Testis (tissue), 3 donors: ENCODE measurements around the gene RNF44. TPM values are rescaled to one million over a fixed set of nuclear protein-coding genes. Genes with fewer than 3 reads are reported as not detected.

Experiments
- DNase-seq: peaks from one replicate; pipeline ENCODE4 v3.0.0-alpha.2; 2019
- H3K27ac ChIP-seq, 2 donors: fragments of 200-600 bp; sonication (generic); one replicate each; pipeline ENCODE4 v1.5.1; 2019
- H3K27me3 ChIP-seq: fragments of 200-600 bp; sonication (generic); one replicate; pipeline ENCODE4 v1.5.1; 2019
- H3K36me3 ChIP-seq: fragments of 200-600 bp; sonication (generic); one replicate; pipeline ENCODE4 v1.5.1; 2017; ENCODE audit warnings: low read depth; ENCODE audit errors: missing control alignments
- H3K4me1 ChIP-seq: fragments of 200-600 bp; sonication (generic); one replicate; pipeline ENCODE4 v1.5.1; 2019
- H3K4me3 ChIP-seq, 2 donors: fragments of 200-600 bp; sonication (generic); one replicate each; pipeline ENCODE4 v1.5.1; 2017 to 2019
- H3K9me3 ChIP-seq: fragments of 200-600 bp; sonication (generic); one replicate; pipeline ENCODE4 v1.5.1; 2017
- POLR2A ChIP-seq: fragments of 450-650 bp; IDR thresholded peaks from one replicate; pipeline ENCODE4 v1.6.1; 2017; ENCODE audit warnings: antibody characterized with exemption, mild to moderate bottlenecking, moderate library complexity
- WGBS, 2 donors: methylation state at CpG; one replicate each; pipeline ENCODE4 v1.1.5; 2018; 5-methylcytosine and 5-hydroxymethylcytosine counted together
- intact Hi-C: fragments of 100-400 bp; cut with DNase I; formaldehyde crosslinking; loops from one replicate; pipeline ENCODE4 v1.15.1; 2023; ENCODE audit warnings: low total_unique reads
- polyA plus RNA-seq: library from polyadenylated mRNA; stranded (reverse); fragments of 350-450 nt; fragmentation: Illumina TruSeq; extraction: RNeasy Lipid Tissue Mini Kit (QIAGEN cat#74804); gene quantifications from one replicate; pipeline ENCODE4 v1.2.3, GENCODE V29; 2014; ENCODE audit warnings: low read depth, low replicate concordance; ENCODE audit not compliant: insufficient read depth
- total RNA-seq, 2 donors: library from RNA; depleted of rRNA; stranded (reverse); fragments of >200 nt; gene quantifications; one replicate each; pipeline ENCODE4 v1.2.3, GENCODE V29; 2016
- TF ChIP-seq, protein P1 (sequence below), 3 experiments: fragments of 450-650 bp in 2 of 3; fragments of 200-600 bp in 1 of 3; sonication (generic) in 1 of 3; IDR thresholded peaks; one replicate each; pipeline ENCODE4 v1.5.1; 2016 to 2019; ENCODE audit warnings: antibody characterized with exemption in 3 of 3, mild to moderate bottlenecking in 2 of 3, moderate library complexity in 1 of 3

RNF44 gene
- total and polyA plus RNA-seq, 3 donors from 2014 or later, result 57.2 to 64.7 (median 60.1) TPM

DNA sequence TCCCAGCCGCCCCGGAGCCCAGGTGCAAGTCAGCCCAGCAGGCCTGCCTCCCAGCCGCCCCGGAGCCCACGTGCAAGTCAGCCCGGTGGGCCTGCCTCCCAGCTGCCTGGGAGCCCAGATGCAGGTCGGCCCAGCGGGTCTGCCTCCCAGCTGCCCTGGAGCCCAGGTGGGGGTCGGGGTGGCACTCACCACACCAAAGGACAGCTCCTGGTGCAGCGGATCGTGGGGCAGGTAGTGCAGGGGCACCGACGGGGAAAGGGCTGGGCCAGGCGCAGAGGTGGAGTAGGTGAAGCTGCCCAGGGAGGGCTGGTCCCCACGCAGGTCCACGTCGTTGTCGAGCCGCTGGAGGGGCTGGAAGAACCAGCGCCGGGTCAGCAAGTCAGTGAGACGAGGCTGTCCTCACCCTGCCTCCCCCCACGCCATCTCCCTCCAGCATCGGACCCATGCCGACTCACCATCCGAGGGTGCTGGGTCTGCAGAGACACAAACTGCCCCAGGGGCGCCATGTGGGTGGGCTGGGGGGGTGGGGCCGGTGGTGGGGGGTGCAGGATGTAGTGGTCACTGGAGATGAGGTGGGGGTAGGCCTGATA, 6.7 kb downstream of the RNF44 start:
- Histone ChIP-seq H3K36me3 (no peaks in the 10 kb centered on the region), H3K9me3 (no peaks in the 10 kb centered on the region), H3K4me3 (no peak overlapping the region), H3K4me1 (peaks cover 52% of the 10 kb centered on the region), H3K27ac (no peak overlapping the region), H3K27me3 (no peaks in the 10 kb centered on the region)
- WGBS, 2 donors, result 65 to 78% methylated on average over 4 to 28 of the region's 28 CpGs
- intact Hi-C loops, result loop anchor here (10.0 kb wide), 1 partner anchor 116 kb away; the partner anchor contains the start of gene CLTB
- DNase-seq, result no peak
- TF ChIP-seq POLR2A, result no peak
- TF ChIP-seq, protein P1, sequence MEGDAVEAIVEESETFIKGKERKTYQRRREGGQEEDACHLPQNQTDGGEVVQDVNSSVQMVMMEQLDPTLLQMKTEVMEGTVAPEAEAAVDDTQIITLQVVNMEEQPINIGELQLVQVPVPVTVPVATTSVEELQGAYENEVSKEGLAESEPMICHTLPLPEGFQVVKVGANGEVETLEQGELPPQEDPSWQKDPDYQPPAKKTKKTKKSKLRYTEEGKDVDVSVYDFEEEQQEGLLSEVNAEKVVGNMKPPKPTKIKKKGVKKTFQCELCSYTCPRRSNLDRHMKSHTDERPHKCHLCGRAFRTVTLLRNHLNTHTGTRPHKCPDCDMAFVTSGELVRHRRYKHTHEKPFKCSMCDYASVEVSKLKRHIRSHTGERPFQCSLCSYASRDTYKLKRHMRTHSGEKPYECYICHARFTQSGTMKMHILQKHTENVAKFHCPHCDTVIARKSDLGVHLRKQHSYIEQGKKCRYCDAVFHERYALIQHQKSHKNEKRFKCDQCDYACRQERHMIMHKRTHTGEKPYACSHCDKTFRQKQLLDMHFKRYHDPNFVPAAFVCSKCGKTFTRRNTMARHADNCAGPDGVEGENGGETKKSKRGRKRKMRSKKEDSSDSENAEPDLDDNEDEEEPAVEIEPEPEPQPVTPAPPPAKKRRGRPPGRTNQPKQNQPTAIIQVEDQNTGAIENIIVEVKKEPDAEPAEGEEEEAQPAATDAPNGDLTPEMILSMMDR (IDR thresholded peaks at IDR 0.05), result no peak

DNA sequence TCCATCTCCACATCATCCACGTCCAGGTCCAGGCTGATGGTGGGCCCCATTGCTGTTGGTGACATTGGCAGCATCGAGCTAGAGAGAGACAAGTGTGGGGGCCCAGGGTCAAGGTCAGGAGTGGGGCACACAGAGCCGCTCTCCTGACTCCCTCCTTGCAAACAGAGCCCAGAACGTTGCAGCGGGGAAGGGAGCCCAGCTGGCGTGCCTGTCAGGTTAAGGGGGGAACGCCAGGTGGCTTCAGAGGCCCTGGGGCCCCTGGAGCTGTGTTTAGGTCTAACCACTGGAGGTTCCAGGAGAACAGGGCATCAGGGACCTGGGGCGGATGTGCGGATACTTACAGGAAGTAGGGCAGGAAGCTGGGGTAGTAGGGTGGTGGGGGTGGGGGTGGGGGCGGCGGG, 7.5 kb downstream of the RNF44 start:
- intact Hi-C loops, result loop anchor here (10.0 kb wide), 1 partner anchor 115 kb away; the partner anchor contains the start of gene CLTB
- Histone ChIP-seq H3K4me3 (no peak overlapping the region), H3K4me1 (peaks cover 44% of the 10 kb centered on the region), H3K27me3 (no peaks in the 10 kb centered on the region), H3K36me3 (no peaks in the 10 kb centered on the region), H3K27ac (no peak overlapping the region), H3K9me3 (no peaks in the 10 kb centered on the region)
- no peak for TF ChIP-seq POLR2A
- TF ChIP-seq, protein P1 (IDR thresholded peaks at IDR 0.05), result no peak
- 82 to 88% methylated on average over 6 to 11 of the region's 11 CpGs for WGBS, 2 donors
- DNase-seq, result no peak

DNA sequence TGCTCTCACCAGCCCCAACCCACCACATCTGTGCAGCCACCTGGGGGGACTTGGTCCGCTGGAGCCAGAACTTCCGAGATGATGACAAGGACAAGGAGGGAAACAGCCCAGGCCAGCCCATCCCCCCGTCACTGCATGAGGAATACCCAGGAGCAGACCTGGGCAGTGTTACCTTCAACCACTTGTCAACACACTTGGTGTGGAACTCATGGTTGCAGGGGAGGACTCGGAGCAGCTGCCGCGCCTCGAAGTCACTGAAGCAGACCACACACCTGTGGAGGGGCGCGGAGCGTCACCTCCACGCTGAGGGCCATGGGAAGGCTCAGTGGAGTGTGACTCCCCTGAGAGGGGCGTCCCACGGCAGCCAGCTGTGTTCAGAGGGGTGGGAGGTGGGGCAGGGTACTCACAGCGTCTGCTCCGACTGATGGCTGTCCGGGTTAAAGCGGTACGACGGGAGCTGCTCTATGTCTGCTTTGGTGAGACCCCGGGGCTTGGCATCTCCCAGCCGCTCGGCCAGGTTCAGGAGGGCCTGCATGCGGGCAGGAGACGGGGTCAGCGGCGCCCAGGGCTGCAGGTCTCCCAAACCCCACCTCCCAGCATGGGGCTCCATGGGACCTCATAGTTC, 8.0 kb downstream of the RNF44 start:
- H3K4me3 ChIP-seq, result no peak overlapping the region
- intact Hi-C loops, result no loop called here
- TF ChIP-seq, protein P1 (IDR thresholded peaks at IDR 0.05), result no peak
- TF ChIP-seq POLR2A, result no peak
- H3K9me3 ChIP-seq, result no peaks in the 10 kb centered on the region
- H3K36me3 ChIP-seq, result no peaks in the 10 kb centered on the region
- DNase-seq, result no peak
- H3K4me1 ChIP-seq, result peaks cover 39% of the 10 kb centered on the region
- H3K27ac ChIP-seq, result no peak overlapping the region
- H3K27me3 ChIP-seq, result no peaks in the 10 kb centered on the region
- 93% methylated on average over 12 to 24 of the region's 26 CpGs for WGBS, 2 donors

DNA sequence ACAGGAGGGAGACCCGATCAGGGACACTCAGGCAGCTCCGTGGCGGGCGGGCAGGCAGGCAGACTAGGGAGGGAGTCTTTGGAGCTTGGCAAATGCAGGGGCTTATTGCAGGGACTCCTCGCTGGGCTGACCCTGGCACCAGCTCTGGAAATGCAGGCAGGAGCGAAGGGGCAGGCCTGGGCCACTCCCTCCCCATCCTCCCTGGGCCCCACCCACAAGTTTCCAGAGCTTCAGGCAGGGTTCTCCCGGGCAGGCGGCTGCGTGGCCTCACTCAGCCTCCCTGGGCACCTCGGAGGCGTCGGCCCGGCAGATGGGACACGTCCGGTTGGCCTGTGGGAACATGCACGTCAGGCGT, 8.5 kb downstream of the RNF44 start:
- H3K27me3 ChIP-seq, result no peaks in the 10 kb centered on the region
- 58 to 87% methylated on average over 2 to 13 of the region's 17 CpGs for WGBS, 2 donors
- DNase-seq, result no peak
- H3K4me1 ChIP-seq, result peaks cover 34% of the 10 kb centered on the region
- no peaks in the 10 kb centered on the region for H3K9me3 ChIP-seq
- intact Hi-C loops, result no loop called here
- TF ChIP-seq POLR2A, result no peak
- TF ChIP-seq, protein P1 (IDR thresholded peaks at IDR 0.05), result no peak
- no peaks in the 10 kb centered on the region for H3K36me3 ChIP-seq
- H3K4me3 ChIP-seq, result no peak overlapping the region
- peak overlapping the region in 1 of 2 donors; percentile 18 for H3K27ac ChIP-seq

DNA sequence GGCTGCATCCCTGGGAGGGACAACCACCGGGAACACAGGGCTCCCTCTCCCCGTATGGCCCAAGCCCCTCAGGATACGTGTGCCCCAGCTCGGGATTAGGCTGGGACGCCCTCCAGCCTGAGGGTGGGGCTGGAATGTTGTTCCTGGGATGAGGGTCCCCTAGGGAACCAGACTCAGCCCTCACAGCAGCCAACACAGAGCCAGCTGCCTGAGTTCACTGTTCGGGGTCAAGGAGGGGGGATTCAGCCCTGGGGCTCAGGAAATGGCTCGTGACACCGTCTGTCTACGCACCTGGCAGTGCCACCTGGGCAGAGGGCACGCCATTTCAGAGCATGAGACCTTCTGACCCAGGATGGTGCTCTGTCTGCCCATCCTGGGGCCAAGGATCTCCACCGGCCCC, 8.9 kb downstream of the RNF44 start:
- intact Hi-C loops, result no loop called here
- Histone ChIP-seq H3K4me3 (no peak overlapping the region), H3K9me3 (no peaks in the 10 kb centered on the region), H3K27ac (peak overlapping the region in 1 of 2 donors; percentile 18), H3K4me1 (peaks cover 30% of the 10 kb centered on the region), H3K27me3 (no peaks in the 10 kb centered on the region), H3K36me3 (no peaks in the 10 kb centered on the region)
- DNase-seq, result peak; percentile 45
- 40 to 76% methylated on average over 1 to 5 of the region's 11 CpGs for WGBS, 2 donors
- TF ChIP-seq, protein P1 (IDR thresholded peaks at IDR 0.05), result no peak
- TF ChIP-seq POLR2A, result no peak
